Measurements from ENCODE around the gene RUNDC3A. TPM values are rescaled to one million over a fixed set of nuclear protein-coding genes. Genes with fewer than 3 reads are reported as not detected.

The RUNDC3A gene
- total and polyA plus RNA-seq, 2 of the 13 experiments (the other 11 are each of a cell fraction or from before 2014, with no cell fraction given) = 0.25 TPM; not detected in 1

- DNase-seq (ENCODE audit: low spot score) (no peak), FAIRE-seq (no peak), ATAC-seq (no peak)
- TF ChIP-seq IKZF4 (CRISPR knock-in tag; IDR thresholded peaks at IDR 0.05; ENCODE audit: borderline replicate concordance, low read depth, not compliant biosample characterization) = no peak
- no peak for TF ChIP-seq SIX1 (CRISPR knock-in tag; IDR thresholded peaks at IDR 0.05; ENCODE audit: borderline replicate concordance)
- no peak for TF ChIP-seq ZMYM4 (CRISPR knock-in tag; IDR thresholded peaks at IDR 0.05)
- no peak for TF ChIP-seq FIP1L1 (IDR thresholded peaks at IDR 0.05; ENCODE audit: borderline replicate concordance, insufficient read depth, low read depth, low read length)
- no peak for TF ChIP-seq MIXL1 (CRISPR knock-in tag; IDR thresholded peaks at IDR 0.05)
- no peak for TF ChIP-seq JUN (CRISPR knock-in tag; IDR thresholded peaks at IDR 0.05)
- TF ChIP-seq, protein P1, sequence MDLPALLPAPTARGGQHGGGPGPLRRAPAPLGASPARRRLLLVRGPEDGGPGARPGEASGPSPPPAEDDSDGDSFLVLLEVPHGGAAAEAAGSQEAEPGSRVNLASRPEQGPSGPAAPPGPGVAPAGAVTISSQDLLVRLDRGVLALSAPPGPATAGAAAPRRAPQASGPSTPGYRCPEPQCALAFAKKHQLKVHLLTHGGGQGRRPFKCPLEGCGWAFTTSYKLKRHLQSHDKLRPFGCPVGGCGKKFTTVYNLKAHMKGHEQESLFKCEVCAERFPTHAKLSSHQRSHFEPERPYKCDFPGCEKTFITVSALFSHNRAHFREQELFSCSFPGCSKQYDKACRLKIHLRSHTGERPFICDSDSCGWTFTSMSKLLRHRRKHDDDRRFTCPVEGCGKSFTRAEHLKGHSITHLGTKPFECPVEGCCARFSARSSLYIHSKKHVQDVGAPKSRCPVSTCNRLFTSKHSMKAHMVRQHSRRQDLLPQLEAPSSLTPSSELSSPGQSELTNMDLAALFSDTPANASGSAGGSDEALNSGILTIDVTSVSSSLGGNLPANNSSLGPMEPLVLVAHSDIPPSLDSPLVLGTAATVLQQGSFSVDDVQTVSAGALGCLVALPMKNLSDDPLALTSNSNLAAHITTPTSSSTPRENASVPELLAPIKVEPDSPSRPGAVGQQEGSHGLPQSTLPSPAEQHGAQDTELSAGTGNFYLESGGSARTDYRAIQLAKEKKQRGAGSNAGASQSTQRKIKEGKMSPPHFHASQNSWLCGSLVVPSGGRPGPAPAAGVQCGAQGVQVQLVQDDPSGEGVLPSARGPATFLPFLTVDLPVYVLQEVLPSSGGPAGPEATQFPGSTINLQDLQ (CRISPR knock-in tag; IDR thresholded peaks at IDR 0.05) = no peak
- TF ChIP-seq KLF12 (CRISPR knock-in tag; IDR thresholded peaks at IDR 0.05; ENCODE audit: borderline replicate concordance) = no peak
- no peak for TF ChIP-seq ZKSCAN8 (CRISPR knock-in tag; IDR thresholded peaks at IDR 0.05; ENCODE audit: borderline replicate concordance)
- peak; percentile 13; the same call in 1 of the 2 replicates for TF ChIP-seq RBFOX2 (IDR thresholded peaks at IDR 0.05; ENCODE audit: low read depth, low read length)
- no peak for TF ChIP-seq MATR3 (CRISPR knock-in tag; IDR thresholded peaks at IDR 0.05)
- TF ChIP-seq, protein P2, sequence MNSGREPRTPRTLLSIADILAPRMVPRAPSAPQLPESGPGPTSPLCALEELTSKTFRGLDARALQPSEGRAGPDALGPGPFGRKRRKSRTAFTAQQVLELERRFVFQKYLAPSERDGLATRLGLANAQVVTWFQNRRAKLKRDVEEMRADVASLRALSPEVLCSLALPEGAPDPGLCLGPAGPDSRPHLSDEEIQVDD (CRISPR knock-in tag; IDR thresholded peaks at IDR 0.05; ENCODE audit: borderline replicate concordance) = no peak
- TF ChIP-seq ZNF639 (CRISPR knock-in tag; conservative IDR thresholded peaks at IDR 0.05) = no peak
- no peak for TF ChIP-seq CHD2 (IDR thresholded peaks at IDR 0.05; ENCODE audit: low read depth, low read length)
- TF ChIP-seq, protein P3, sequence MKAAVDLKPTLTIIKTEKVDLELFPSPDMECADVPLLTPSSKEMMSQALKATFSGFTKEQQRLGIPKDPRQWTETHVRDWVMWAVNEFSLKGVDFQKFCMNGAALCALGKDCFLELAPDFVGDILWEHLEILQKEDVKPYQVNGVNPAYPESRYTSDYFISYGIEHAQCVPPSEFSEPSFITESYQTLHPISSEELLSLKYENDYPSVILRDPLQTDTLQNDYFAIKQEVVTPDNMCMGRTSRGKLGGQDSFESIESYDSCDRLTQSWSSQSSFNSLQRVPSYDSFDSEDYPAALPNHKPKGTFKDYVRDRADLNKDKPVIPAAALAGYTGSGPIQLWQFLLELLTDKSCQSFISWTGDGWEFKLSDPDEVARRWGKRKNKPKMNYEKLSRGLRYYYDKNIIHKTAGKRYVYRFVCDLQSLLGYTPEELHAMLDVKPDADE (CRISPR knock-in tag; IDR thresholded peaks at IDR 0.05) = no peak
- TF ChIP-seq AGO2 (optimal IDR thresholded peaks at IDR 0.05; ENCODE audit: low read depth, low read length) = peak; percentile 1
- Histone ChIP-seq H3K79me2 (ENCODE audit: insufficient read depth, low read length) (no peaks in the 10 kb centered on the region), H3K27ac (ENCODE audit: extremely low read length, insufficient read depth, low read length) (no peak overlapping the region), H3K4me1 (ENCODE audit: insufficient read depth, low read length) (peaks cover 8% of the 10 kb centered on the region), H3K4me3 (replicated peaks in 1 of 3; ENCODE audit: insufficient read depth in 1 of 3, low read depth in 2 of 3, low read length in 3 of 3) (no peak overlapping the region), H2AFZ (ENCODE audit: low read length) (no peak overlapping the region), H4K20me1 (ENCODE audit: insufficient read depth, low read length) (no peaks in the 10 kb centered on the region), H3K9me3 (ENCODE audit: low read length) (no peaks in the 10 kb centered on the region), H3K4me2 (ENCODE audit: low read depth, low read length) (no peak overlapping the region), H3K27me3 (ENCODE audit: control insufficient read depth in 1 of 2, insufficient read depth in 2 of 2, low read length in 2 of 2) (peaks cover 8 to 10% of the 10 kb centered on the region in 2 experiments; a peak in 3 of 5 replicates), H3K9ac (ENCODE audit: insufficient read depth, low read depth, low read length) (no peak overlapping the region), H3K36me3 (replicated peaks in 1 of 2; ENCODE audit: control insufficient read depth in 1 of 2, insufficient read depth in 2 of 2, low read length in 2 of 2) (peaks cover 9 to 30% of the 10 kb centered on the region in 2 experiments)
- 97% methylated on average over 27 of the region's 36 CpGs for WGBS (ENCODE audit: low lambda C conversion rate)
- ChIA-PET POLR2A (interaction anchor here (1.0 to 1.6 kb wide), 2 partner anchors 10 to 23 kb away, joined by 4 to 5 read pairs; no protein-coding TSS in a partner anchor), CTCF (ENCODE audit: low intra/inter-chr PET ratio, low total read pairs) (no interaction called here)
- BruUV-seq (replicated peaks) = TSS peak; percentile 78
- in situ Hi-C loops (cut with HindIII; ENCODE audit: extremely low pct_ligation_motif_present, low pct_unique_long_range_greater_than_20kb) = no loop called here
- intact Hi-C loops (cut with micrococcal nuclease; ENCODE audit: unreplicated experiment) = loop anchor here (10.0 kb wide), 1 partner anchor 173 kb away; no protein-coding TSS in a partner anchor
Observed at GRCh38 chr17:44351961-44352827, 43.8 kb downstream of the RUNDC3A start.
